Ishikawa (cell line): ENCODE results near the gene STRN4.

ENCODE experiments used
- CEBPB ChIP-seq: IDR thresholded peaks from 2 replicates; pipeline ENCODE4 v1.6.1; 2012
- CREB1 ChIP-seq: IDR thresholded peaks from 2 replicates; pipeline ENCODE4 v1.6.1; 2012; ENCODE audit warnings: low read depth
- EGR1 ChIP-seq: IDR thresholded peaks from 2 replicates; pipeline ENCODE4 v1.6.1; 2012
- EP300 ChIP-seq: IDR thresholded peaks from 2 replicates; pipeline ENCODE4 v1.6.1; 2012; ENCODE audit warnings: borderline replicate concordance
- FOXM1 ChIP-seq: IDR thresholded peaks from 2 replicates; pipeline ENCODE4 v1.6.1; 2012; ENCODE audit warnings: low read depth, borderline replicate concordance
- NFIC ChIP-seq: IDR thresholded peaks from 2 replicates; pipeline ENCODE4 v1.6.1; 2012
- RAD21 ChIP-seq: IDR thresholded peaks from 2 replicates; pipeline ENCODE4 v1.6.1; 2012; ENCODE audit warnings: low read depth
- TAF1 ChIP-seq: IDR thresholded peaks from 2 replicates; pipeline ENCODE4 v1.6.1; 2012; ENCODE audit warnings: low read depth, mild to moderate bottlenecking
- TCF12 ChIP-seq: IDR thresholded peaks from 2 replicates; pipeline ENCODE4 v1.6.1; 2012; ENCODE audit warnings: low read depth
- TEAD4 ChIP-seq: IDR thresholded peaks from 2 replicates; pipeline ENCODE4 v1.6.1; 2012
- YY1 ChIP-seq: IDR thresholded peaks from 2 replicates; pipeline ENCODE4 v1.6.1; 2012; ENCODE audit warnings: low read depth
- ZBTB7A ChIP-seq: IDR thresholded peaks from 2 replicates; pipeline ENCODE4 v1.6.1; 2012; ENCODE audit warnings: low read depth
- TF ChIP-seq, protein P1 (sequence below): IDR thresholded peaks from 2 replicates; pipeline ENCODE4 v1.6.1; 2012
- TF ChIP-seq, protein P2 (sequence below): IDR thresholded peaks from 2 replicates; pipeline ENCODE4 v1.6.1; 2012
- TF ChIP-seq, protein P3 (sequence below): IDR thresholded peaks from 2 replicates; pipeline ENCODE4 v1.6.1; 2012; ENCODE audit warnings: low read depth, mild to moderate bottlenecking

Gene STRN4

DNA sequence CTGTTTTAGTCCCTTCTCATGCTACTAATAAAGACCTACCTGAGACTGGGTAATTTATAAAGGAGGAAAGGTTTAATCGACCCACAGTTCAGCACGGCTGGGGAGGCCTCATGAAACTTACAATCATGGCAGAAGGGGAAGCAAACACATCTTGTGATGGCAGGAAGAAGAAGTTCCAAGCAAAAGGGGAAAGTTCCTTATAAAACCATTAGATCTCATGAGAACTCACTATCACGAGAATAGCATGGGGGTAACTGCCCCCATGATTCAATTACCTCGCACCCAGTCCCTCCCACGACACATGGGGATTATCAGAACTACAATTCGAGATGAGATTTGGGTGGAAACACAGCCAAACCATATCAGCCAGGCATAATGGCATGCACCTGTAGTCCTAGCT, 13.0 kb upstream of the STRN4 start:
- TF ChIP-seq CREB1 (no peak), EGR1 (no peak), ZBTB7A (no peak), EP300 (no peak), YY1 (no peak)

DNA sequence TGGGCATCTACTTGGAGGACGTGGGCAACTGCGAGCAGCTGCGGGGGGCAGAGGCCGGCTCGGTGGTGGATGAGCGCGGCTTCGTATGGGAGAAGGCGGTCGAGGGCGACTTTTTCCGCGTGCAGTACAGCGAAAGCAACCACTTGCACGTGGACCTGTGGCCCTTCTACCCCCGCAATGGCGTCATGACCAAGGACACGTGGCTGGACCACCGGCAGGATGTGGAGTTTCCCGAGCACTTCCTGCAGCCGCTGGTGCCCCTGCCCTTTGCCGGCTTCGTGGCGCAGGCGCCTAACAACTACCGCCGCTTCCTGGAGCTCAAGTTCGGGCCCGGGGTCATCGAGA, 10.3 kb upstream of the STRN4 start:
- TF ChIP-seq, protein P1, sequence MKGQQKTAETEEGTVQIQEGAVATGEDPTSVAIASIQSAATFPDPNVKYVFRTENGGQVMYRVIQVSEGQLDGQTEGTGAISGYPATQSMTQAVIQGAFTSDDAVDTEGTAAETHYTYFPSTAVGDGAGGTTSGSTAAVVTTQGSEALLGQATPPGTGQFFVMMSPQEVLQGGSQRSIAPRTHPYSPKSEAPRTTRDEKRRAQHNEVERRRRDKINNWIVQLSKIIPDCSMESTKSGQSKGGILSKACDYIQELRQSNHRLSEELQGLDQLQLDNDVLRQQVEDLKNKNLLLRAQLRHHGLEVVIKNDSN: no peak
- TF ChIP-seq, protein P2, sequence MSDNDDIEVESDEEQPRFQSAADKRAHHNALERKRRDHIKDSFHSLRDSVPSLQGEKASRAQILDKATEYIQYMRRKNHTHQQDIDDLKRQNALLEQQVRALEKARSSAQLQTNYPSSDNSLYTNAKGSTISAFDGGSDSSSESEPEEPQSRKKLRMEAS: no peak
- no peak for TF ChIP-seq CEBPB

DNA sequence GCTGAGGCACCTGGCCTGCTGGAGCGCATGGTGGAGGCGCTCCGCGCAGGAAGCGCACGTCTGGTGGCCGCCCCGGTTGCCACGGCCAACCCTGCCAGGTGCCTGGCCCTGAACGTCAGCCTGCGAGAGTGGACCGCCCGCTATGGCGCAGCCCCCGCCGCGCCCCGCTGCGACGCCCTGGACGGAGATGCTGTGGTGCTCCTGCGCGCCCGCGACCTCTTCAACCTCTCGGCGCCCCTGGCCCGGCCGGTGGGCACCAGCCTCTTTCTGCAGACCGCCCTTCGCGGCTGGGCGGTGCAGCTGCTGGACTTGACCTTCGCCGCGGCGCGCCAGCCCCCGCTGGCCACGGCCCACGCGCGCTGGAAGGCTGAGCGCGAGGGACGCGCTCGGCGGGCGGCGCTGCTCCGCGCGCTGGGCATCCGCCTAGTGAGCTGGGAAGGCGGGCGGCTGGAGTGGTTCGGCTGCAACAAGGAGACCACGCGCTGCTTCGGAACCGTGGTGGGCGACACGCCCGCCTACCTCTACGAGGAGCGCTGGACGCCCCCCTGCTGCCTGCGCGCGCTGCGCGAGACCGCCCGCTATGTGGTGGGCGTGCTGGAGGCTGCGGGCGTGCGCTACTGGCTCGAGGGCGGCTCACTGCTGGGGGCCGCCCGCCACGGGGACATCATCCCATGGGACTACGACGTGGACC, 9.7 kb upstream of the STRN4 start:
- TF ChIP-seq CREB1 (no peak), NFIC (no peak), RAD21 (no peak), TCF12 (no peak)

DNA sequence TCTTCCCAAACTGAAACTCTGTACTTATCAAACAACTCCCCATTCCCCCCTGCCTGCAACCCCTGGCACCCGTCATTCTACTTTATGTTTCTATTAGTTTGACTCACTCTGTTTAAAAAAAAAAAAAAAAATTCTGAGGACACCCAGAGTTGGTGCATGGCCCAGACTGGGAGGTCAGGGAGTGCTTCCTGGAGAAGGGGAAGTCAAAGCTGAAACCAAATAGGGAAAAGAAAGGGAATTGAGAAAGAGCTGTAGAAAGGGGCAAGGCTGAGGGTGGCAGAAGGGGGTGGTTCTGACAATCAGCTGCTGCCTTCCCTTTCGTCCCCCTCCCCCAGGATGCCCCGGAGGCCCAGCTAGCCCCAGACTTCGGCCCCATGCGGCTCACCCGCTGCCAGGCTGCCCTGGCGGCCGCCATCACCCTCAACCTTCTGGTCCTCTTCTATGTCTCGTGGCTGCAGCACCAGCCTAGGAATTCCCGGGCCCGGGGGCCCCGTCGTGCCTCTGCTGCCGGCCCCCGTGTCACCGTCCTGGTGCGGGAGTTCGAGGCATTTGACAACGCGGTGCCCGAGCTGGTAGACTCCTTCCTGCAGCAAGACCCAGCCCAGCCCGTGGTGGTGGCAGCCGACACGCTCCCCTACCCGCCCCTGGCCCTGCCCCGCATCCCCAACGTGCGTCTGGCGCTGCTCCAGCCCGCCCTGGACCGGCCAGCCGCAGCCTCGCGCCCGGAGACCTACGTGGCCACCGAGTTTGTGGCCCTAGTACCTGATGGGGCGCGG, 9.0 kb upstream of the STRN4 start:
- TF ChIP-seq YY1: no peak

DNA sequence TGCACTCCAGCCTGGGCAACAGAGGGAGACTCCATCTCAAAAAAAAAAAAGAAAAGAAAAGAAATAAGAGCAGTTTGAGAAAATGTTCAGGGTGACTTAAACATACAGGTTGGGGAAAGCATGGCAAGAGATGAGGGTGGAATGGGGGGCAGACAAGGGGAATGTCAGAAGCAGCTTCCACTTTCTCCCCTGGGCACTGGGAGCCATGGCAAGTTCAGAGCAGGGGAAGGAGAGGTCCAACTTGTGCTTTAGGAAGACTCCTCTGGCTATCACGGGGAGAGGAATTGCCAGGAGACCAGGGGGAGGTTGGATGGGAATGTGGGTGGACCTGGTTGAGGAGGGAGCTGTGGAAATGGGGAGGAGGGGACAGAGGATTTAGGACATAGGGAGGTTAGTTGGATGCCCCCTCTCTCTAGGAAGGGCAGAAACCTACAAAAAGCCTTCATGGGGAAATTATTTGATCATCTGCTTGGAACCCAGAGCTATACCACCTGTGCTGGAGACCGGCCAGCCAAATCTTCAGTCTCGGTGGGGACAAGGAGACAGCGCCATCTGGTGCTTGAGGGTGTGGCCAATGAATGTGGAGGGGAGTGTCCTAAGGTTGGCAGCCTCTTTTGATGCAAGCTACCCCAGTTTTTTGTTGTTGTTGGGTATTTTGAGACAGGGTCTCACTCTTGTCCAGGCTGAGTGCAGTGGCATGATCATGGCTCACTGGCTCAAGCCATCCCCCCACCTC, 7.3 kb upstream of the STRN4 start:
- no peak for TF ChIP-seq FOXM1
- no peak for TF ChIP-seq ZBTB7A
- TF ChIP-seq EP300: no peak
- no peak for TF ChIP-seq EGR1
- TF ChIP-seq CREB1: no peak
- TF ChIP-seq, protein P2: no peak
- TF ChIP-seq RAD21: peak; percentile 55
- TF ChIP-seq, protein P3, sequence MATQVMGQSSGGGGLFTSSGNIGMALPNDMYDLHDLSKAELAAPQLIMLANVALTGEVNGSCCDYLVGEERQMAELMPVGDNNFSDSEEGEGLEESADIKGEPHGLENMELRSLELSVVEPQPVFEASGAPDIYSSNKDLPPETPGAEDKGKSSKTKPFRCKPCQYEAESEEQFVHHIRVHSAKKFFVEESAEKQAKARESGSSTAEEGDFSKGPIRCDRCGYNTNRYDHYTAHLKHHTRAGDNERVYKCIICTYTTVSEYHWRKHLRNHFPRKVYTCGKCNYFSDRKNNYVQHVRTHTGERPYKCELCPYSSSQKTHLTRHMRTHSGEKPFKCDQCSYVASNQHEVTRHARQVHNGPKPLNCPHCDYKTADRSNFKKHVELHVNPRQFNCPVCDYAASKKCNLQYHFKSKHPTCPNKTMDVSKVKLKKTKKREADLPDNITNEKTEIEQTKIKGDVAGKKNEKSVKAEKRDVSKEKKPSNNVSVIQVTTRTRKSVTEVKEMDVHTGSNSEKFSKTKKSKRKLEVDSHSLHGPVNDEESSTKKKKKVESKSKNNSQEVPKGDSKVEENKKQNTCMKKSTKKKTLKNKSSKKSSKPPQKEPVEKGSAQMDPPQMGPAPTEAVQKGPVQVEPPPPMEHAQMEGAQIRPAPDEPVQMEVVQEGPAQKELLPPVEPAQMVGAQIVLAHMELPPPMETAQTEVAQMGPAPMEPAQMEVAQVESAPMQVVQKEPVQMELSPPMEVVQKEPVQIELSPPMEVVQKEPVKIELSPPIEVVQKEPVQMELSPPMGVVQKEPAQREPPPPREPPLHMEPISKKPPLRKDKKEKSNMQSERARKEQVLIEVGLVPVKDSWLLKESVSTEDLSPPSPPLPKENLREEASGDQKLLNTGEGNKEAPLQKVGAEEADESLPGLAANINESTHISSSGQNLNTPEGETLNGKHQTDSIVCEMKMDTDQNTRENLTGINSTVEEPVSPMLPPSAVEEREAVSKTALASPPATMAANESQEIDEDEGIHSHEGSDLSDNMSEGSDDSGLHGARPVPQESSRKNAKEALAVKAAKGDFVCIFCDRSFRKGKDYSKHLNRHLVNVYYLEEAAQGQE: no peak
- peak; percentile 26; the same call in 1 of the 2 replicates for TF ChIP-seq NFIC
- no peak for TF ChIP-seq YY1
- TF ChIP-seq, protein P1: no peak
- no peak for TF ChIP-seq TEAD4
- TF ChIP-seq TCF12: no peak

DNA sequence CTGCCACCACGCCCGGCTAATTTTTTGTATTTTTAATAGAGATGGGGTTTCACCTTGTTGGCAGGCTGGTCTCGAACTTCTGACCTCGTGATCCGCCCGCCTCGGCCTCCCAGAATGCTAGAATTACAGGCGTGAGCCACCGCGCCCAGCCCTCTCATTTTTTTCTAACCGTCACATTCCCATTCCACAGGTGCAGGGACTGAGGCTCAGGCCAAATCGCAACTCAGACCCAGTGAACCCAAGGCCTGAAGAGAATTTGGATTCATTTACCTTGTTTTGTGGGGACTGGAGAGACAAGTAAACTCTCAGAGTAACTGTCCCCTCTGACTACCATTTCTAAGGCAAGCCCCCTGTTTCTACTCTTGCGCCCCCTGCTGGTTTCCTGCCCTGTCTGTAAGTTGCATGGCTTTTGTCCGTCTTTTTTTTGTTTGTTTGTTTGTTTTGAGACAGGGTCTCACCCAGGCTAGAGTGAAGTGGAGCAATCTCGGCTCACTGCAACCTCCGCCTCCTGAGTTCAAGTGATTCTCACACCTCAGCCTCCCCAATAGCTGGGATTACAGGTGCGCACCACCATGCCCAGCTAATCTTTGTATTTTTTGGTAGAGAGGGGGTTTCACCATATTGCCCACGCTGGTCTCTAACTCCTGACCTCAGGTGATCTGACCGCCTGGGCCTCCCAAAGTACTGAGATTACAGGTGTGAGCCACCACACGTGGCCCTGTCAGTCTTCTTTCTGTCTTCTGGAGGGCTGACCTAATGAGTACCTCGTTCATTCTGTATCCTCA, 2.3 kb upstream of the STRN4 start:
- no peak for TF ChIP-seq TCF12
- 0 out of 2 replicates have a peak, but pooled peaks have one; percentile 19 for TF ChIP-seq RAD21
- TF ChIP-seq CREB1: no peak
- TF ChIP-seq, protein P2: no peak

DNA sequence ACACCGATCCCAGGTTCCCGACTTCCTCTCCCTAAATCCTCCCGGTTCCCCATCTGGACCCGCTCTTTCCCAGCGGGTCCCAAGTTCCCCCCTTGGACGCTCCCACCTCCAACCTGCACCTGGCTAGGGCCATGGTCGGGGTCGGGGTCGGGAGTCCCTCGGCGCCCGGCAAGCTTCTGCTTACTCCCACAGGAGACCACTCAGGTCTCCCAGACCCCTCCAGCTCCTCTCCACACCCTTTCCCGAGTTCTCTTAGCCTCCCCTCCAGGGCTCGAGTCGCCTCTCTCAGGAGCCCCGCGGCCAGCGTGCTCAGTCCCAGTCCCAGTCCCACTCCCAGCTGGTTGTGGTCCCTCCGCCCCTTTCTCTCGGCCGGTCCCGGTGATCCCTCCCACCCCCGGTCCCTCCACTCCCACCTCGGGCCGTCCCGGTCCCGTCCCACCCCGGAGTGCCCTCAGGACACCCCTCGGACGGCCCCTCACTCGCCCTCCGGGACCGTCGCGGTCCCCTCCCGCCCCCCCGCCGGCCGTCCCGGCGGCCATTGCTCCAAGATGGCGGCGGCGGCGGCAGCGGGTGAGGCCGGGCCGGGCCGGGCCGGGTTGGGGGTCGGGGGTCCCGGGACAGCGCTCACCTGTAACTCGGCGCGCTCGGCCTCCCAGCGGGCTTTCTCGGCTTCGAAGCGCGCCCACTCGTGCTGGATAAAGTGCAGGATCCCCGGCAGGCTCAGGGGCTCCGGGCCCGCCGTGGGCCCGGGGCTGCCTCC, 549 bp downstream of the STRN4 start, which contains the start of gene FKRP:
TSS of gene FKRP (plus strand) at position 537 of the 760 bp plus-strand sequence. CDS start 9,394 bp downstream, outside the sequence.
- TF ChIP-seq TAF1: peak; percentile 82
- TF ChIP-seq, protein P3: no peak
- TF ChIP-seq NFIC: no peak
- 0 out of 2 replicates have a peak, but pooled peaks have one; percentile 26 for TF ChIP-seq ZBTB7A
- TF ChIP-seq YY1: peak; percentile 93
- TF ChIP-seq EGR1: no peak
